Measurements from ENCODE around the gene PRKCI.
"Not testable (repeated sequence)": the region's sequence is repeated elsewhere in the genome, so short reads cannot be mapped to it uniquely, and the experiment has no call there.

Gene PRKCI

DNA sequence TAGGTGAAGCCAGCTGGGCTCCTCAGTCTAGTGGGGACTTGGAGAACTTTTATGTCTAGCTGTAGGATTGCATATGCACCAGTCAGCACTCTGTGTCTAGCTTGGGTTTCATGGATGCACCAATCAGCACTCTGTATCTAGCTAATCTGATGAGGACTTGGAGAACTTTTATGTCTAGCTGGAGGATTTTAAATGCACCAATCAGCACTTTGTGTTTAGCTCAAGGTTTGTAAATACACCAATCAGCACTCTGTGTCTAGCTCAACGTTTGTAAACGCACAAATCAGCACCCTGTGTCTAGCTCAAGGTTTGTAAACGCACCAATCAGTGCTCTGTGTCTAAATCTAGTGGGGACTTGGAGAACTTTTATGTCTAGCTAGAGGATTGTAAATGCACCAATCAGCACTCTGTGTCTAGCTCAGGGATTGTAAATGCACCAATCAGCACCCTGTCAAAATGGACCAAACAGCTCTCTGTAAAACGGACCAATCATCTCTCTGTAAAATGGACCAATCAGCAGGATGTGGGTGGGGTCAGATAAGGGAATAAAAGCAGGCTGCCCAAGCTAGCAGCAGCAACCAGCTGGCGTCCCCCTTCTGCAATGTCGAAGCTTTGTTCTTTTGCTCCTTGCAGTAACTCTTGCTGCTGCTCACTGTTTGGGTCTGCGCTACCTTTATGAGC, 105.8 kb downstream of the PRKCI start:
- H3K4me3 ChIP-seq (ENCODE audit: low read length); DNase-seq (ENCODE audit: low read depth, low spot score): not testable (repeated sequence)

- DNase-seq (ENCODE audit: low read depth, low spot score): no peak
- H3K4me3 ChIP-seq (ENCODE audit: low read length): no peak overlapping the region
Observed at GRCh38 chr3:170330366-170330765, 108.1 kb downstream of the PRKCI start.

- no peak for DNase-seq (ENCODE audit: low read depth, low spot score)
- no peak overlapping the region for H3K4me3 ChIP-seq (ENCODE audit: low read length)
Observed at GRCh38 chr3:170331143-170331542, 108.9 kb downstream of the PRKCI start.

DNA sequence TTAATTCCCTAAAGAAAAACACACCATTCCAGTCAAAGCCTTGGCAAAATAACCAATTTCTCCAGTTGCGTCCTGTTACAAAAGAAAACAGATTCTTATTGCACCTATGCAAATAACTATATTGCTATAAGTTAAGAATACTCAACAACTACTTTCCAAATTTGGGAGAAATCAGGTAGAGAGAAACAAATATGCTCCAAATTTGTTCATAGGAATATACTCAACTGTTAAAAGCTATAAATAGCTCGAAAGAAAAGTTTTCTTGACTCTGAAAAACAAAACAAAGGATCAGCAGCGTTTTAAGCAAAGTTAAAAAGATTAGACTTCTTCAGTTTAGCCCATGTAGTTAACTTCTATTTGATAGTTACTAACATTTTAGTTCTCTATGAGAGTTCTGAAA, 115.2 kb downstream of the PRKCI start:
- H3K4me3 ChIP-seq (ENCODE audit: low read length): no peak overlapping the region
- DNase-seq (ENCODE audit: low read depth, low spot score): no peak

DNA sequence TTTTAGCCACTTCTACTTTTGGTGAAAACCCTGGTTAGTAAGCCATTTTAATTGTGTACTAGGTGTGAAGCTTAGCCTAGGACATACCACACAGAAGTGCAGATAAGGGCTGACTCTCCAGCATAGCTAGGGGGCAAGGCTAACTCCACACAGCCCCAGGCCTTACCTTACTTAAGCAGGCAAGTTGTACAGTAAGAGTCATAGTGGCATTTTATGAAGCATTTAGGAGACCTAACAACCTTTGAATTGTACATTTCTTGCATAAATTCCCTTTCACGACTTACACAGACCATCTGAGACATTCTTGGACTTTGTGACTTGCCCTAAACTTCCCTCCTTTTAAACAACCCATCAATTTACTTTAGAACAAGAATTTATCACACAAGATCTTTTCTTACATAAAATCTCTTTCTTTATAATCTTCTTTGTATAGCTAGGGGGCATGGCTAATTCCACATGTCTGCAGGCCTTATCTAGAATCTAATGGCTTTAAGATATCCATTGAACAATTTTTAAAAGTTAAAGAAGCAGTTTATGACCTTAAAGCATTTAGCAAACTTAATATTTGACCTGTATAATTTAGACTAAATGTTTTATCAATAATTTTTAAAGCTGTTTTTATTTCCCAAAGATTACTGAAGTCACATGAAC, 116.6 kb downstream of the PRKCI start:
- DNase-seq (ENCODE audit: low read depth, low spot score): no peak
- H3K4me3 ChIP-seq (ENCODE audit: low read length): no peak overlapping the region

- not testable (repeated sequence) for H3K4me3 ChIP-seq (ENCODE audit: low read length); DNase-seq (ENCODE audit: low read depth, low spot score)
Observed at GRCh38 chr3:170342273-170342672, 120.0 kb downstream of the PRKCI start.

- not testable (repeated sequence) for DNase-seq (ENCODE audit: low read depth, low spot score); H3K4me3 ChIP-seq (ENCODE audit: low read length)
Observed at GRCh38 chr3:170343859-170344258, 121.6 kb downstream of the PRKCI start.

DNA sequence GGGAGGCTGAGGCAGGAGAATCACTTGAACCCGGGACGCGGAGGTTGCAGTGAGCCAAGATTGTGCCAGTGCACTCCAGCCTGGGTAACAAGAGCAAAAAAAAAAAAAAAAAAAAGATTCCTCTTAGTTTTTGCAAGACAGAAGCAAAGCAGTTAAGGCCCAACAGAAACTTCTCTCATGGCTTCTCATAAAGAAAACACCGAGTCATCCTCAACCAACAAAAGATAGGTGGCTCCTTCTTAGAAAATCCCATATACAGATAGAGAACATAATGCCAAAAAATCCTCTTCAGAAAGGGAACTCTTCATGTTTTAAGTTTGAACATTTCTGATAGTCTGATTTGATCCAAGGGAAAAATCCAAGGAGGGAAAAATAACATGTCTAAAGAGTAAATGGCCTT, 122.7 kb downstream of the PRKCI start:
- no peak for DNase-seq (ENCODE audit: low read depth, low spot score)
- H3K4me3 ChIP-seq (ENCODE audit: low read length): no peak overlapping the region

GRCh38 chr3:170346481-170347392, 124.5 kb downstream of the PRKCI start:
- DNase-seq (ENCODE audit: low read depth, low spot score): no peak
- H3K4me3 ChIP-seq (ENCODE audit: low read length): no peak overlapping the region

- no peak for DNase-seq (ENCODE audit: low read depth, low spot score)
- H3K4me3 ChIP-seq (ENCODE audit: low read length): no peak overlapping the region
Observed at GRCh38 chr3:170350515-170351413, 128.5 kb downstream of the PRKCI start.

- H3K4me3 ChIP-seq (ENCODE audit: low read length): no peak overlapping the region
- DNase-seq (ENCODE audit: low read depth, low spot score): no peak
Observed at GRCh38 chr3:170352936-170353335, 130.7 kb downstream of the PRKCI start.

GRCh38 chr3:170353485-170353884, 131.3 kb downstream of the PRKCI start:
- H3K4me3 ChIP-seq (ENCODE audit: low read length): no peak overlapping the region
- DNase-seq (ENCODE audit: low read depth, low spot score): no peak

GRCh38 chr3:170354760-170355159, 132.5 kb downstream of the PRKCI start:
- no peak overlapping the region for H3K4me3 ChIP-seq (ENCODE audit: low read length)
- DNase-seq (ENCODE audit: low read depth, low spot score): no peak
